HCT116 (cell line): ENCODE data around the gene KAZN. TPM values are rescaled to one million over a fixed set of nuclear protein-coding genes. Genes with fewer than 3 reads are reported as not detected.

Experiments
- ATAC-seq: fragments of 200-7000 bp; cut with Tn5 transposase; 2 replicates; pipeline ENCODE4 v1.9.1; 2020; ENCODE audit warnings: mild to moderate bottlenecking, moderate library complexity
- BruUV-seq: library from RNA; stranded (reverse); fragments of 400-500 nt; replicated peaks from 2 replicates; lab custom pipeline; 2021; lab: Mats Ljungman, UMichigan
- CTCF ChIA-PET: fragments of 300-600 bp; sonication (Branson Sonifier 250); formaldehyde crosslinking; loops from one replicate; lab custom pipeline; 2021; ENCODE audit warnings: antibody characterized with exemption; lab: Charles Lee
- POLR2A ChIA-PET: fragments of 300-600, 350-600 bp; sonication (Branson Sonifier 250); formaldehyde crosslinking; loops from one replicate; lab custom pipeline; 2021; ENCODE audit warnings: antibody characterized with exemption; lab: Charles Lee
- RAD21 ChIA-PET, 2 experiments: fragments of 300-600 bp; sonication (Branson Sonifier 250); formaldehyde crosslinking; loops; one replicate each; lab custom pipeline; 2023; ENCODE audit warnings: low total read pairs in 2 of 2; ENCODE audit not compliant: uncharacterized antibody in 2 of 2, unreplicated experiment in 2 of 2, low non-redundant PET in 1 of 2; lab: Charles Lee
- DNase-seq: peaks from one replicate; pipeline ENCODE4 v3.0.0-alpha.2; 2010; ENCODE audit warnings: low read depth, low spot score
- H2AFZ ChIP-seq: fragments of 200-600 bp; shearing (Covaris generic), sonication (generic); 2 replicates; pipeline ENCODE4 v1.6.1; 2017; ENCODE audit warnings: low read depth, mixed run types, mixed read lengths, antibody characterized with exemption, low read length; ENCODE audit not compliant: poor library complexity, severe bottlenecking
- H3K27ac ChIP-seq: 2 replicates; pipeline ENCODE4 v1.5.1; 2012; ENCODE audit warnings: low read depth, low read length
- H3K27me3 ChIP-seq: fragments of 200-600 bp; sonication (generic); 2 replicates; pipeline ENCODE4 v1.6.1; 2016; ENCODE audit warnings: mixed run types, low read length, mixed read lengths; ENCODE audit not compliant: insufficient read depth
- H3K36me3 ChIP-seq, 2 experiments: fragments of 200-500 bp in 1 of 2; fragments of 200-600 bp in 1 of 2; sonication (Bioruptor generic) in 1 of 2; sonication (generic) in 1 of 2; 2 replicates each; pipeline versions ENCODE4 v1.5.1 to v1.6.1; 2014 to 2016; ENCODE audit warnings: low read length in 2 of 2, inconsistent platforms in 1 of 2, mixed read lengths in 1 of 2, mixed run types in 1 of 2; ENCODE audit not compliant: insufficient read depth in 2 of 2, control insufficient read depth in 1 of 2
- H3K4me1 ChIP-seq, 2 experiments: fragments of 200-600 bp in 1 of 2; sonication (generic) in 1 of 2; 2 replicates each; pipeline versions ENCODE4 v1.5.1 to v1.6.1; 2012 to 2017; ENCODE audit warnings: low read length in 2 of 2, inconsistent platforms in 1 of 2, mild to moderate bottlenecking in 1 of 2, mixed read lengths in 1 of 2, mixed run types in 1 of 2, moderate library complexity in 1 of 2; ENCODE audit not compliant: insufficient read depth in 2 of 2, control insufficient read depth in 1 of 2
- H3K4me2 ChIP-seq: fragments of 200-600 bp; sonication (generic); 2 replicates; pipeline ENCODE4 v1.6.1; 2017; ENCODE audit warnings: mixed run types, low read length, mixed read lengths
- H3K4me3 ChIP-seq, 2 experiments: fragments of 200-600 bp in 1 of 2; sonication (generic) in 1 of 2; replicated peaks in 1 of 2; 2 replicates each; pipeline ENCODE4 v1.5.1; 2011 to 2016; ENCODE audit warnings: low read length in 2 of 2, control low read depth in 1 of 2, low read depth in 1 of 2, mild to moderate bottlenecking in 1 of 2, mixed read lengths in 1 of 2, mixed run types in 1 of 2
- H3K79me2 ChIP-seq: fragments of 200-600 bp; sonication (generic); 2 replicates; pipeline ENCODE4 v1.6.1; 2017; ENCODE audit warnings: mild to moderate bottlenecking, mixed run types, low read length, moderate library complexity, mixed read lengths; ENCODE audit not compliant: insufficient read depth
- H3K9ac ChIP-seq: fragments of 200-600 bp; sonication (generic); 2 replicates; pipeline ENCODE4 v1.6.1; 2016; ENCODE audit warnings: low read length, mixed read lengths
- H3K9me2 ChIP-seq: fragments of 200-600 bp; sonication (generic), shearing (Covaris generic); 2 replicates; pipeline ENCODE4 v1.6.1; 2017; ENCODE audit warnings: mixed run types, mild to moderate bottlenecking, moderate library complexity; ENCODE audit not compliant: insufficient read depth
- H3K9me3 ChIP-seq, 2 experiments: fragments of 200-500 bp in 1 of 2; fragments of 200-600 bp in 1 of 2; sonication (Bioruptor generic) in 1 of 2; sonication (generic) in 1 of 2; 2 replicates each; pipeline ENCODE4 v1.6.1; 2014 to 2017; ENCODE audit warnings: low read length in 2 of 2, mixed read lengths in 2 of 2, inconsistent platforms in 1 of 2, low read depth in 1 of 2, mild to moderate bottlenecking in 1 of 2, mixed run types in 1 of 2, moderate library complexity in 1 of 2; ENCODE audit not compliant: control insufficient read depth in 1 of 2, insufficient read depth in 1 of 2
- H4K20me1 ChIP-seq: fragments of 200-600 bp; sonication (generic), shearing (Covaris generic); 2 replicates; pipeline ENCODE4 v1.6.1; 2017; ENCODE audit warnings: mixed run types, mild to moderate bottlenecking, moderate library complexity; ENCODE audit not compliant: insufficient read depth
- ATF3 ChIP-seq: IDR thresholded peaks from 2 replicates; pipeline ENCODE4 v1.6.1; 2012
- CEBPB ChIP-seq: IDR thresholded peaks from 2 replicates; pipeline ENCODE4 v1.6.1; 2012; ENCODE audit warnings: low read depth
- CTCF ChIP-seq, 3 experiments: fragments of 200-600 bp in 1 of 3; sonication (generic) in 1 of 3; IDR thresholded peaks in 2 of 3; conservative IDR thresholded peaks in 1 of 3; 2 replicates each; pipeline ENCODE4 v1.5.1; 2012 to 2017; ENCODE audit warnings: low read depth in 2 of 3, low read length in 2 of 3, antibody characterized with exemption in 1 of 3, borderline replicate concordance in 1 of 3, control low read depth in 1 of 3, mild to moderate bottlenecking in 1 of 3, mixed read lengths in 1 of 3, mixed run types in 1 of 3, moderate library complexity in 1 of 3; ENCODE audit not compliant: insufficient read depth in 1 of 3
- EGR1 ChIP-seq: IDR thresholded peaks from 2 replicates; pipeline ENCODE4 v1.6.1; 2012; ENCODE audit warnings: low read depth
- ELF1 ChIP-seq: IDR thresholded peaks from 2 replicates; pipeline ENCODE4 v1.6.1; 2012; ENCODE audit warnings: low read depth, borderline replicate concordance
- EZH2 ChIP-seq: fragments of 200-600 bp; sonication (generic); IDR thresholded peaks from 2 replicates; pipeline ENCODE4 v1.6.1; 2017; ENCODE audit warnings: antibody characterized with exemption, mixed run types
- FOSL1 ChIP-seq: IDR thresholded peaks from 2 replicates; pipeline ENCODE4 v1.6.1; 2012; ENCODE audit warnings: low read depth
- JUND ChIP-seq: IDR thresholded peaks from 2 replicates; pipeline ENCODE4 v1.6.1; 2012
- POLR2A ChIP-seq: IDR thresholded peaks from 2 replicates; pipeline ENCODE4 v1.7.0; 2011; ENCODE audit warnings: borderline replicate concordance; ENCODE audit not compliant: insufficient read depth, insufficient read length; ENCODE audit errors: extremely low read depth
- POLR2AphosphoS5 ChIP-seq: IDR thresholded peaks from 2 replicates; pipeline ENCODE4 v1.6.1; 2011; ENCODE audit warnings: mild to moderate bottlenecking, low read depth, low read length, moderate library complexity
- RAD21 ChIP-seq: IDR thresholded peaks from 2 replicates; pipeline ENCODE4 v1.6.1; 2012; ENCODE audit warnings: low read depth, mild to moderate bottlenecking
- SIN3A ChIP-seq: IDR thresholded peaks from 2 replicates; pipeline ENCODE4 v1.6.1; 2012; ENCODE audit warnings: low read depth
- SP1 ChIP-seq: IDR thresholded peaks from 2 replicates; pipeline ENCODE4 v1.6.1; 2012; ENCODE audit warnings: low read depth
- SRF ChIP-seq: IDR thresholded peaks from 2 replicates; pipeline ENCODE4 v1.6.1; 2012; ENCODE audit warnings: low read depth
- TCF7L2 ChIP-seq: IDR thresholded peaks from 2 replicates; pipeline ENCODE4 v1.7.0; 2011; ENCODE audit warnings: borderline replicate concordance, inconsistent platforms; ENCODE audit not compliant: insufficient read depth, insufficient read length; ENCODE audit errors: extremely low read depth
- YY1 ChIP-seq: IDR thresholded peaks from 2 replicates; pipeline ENCODE4 v1.6.1; 2011; ENCODE audit warnings: low read length, low read depth, moderate library complexity, mild to moderate bottlenecking; ENCODE audit not compliant: insufficient replicate concordance; ENCODE audit errors: extremely low read depth
- ZBTB33 ChIP-seq: IDR thresholded peaks from 2 replicates; pipeline ENCODE4 v1.6.1; 2011; ENCODE audit warnings: mild to moderate bottlenecking, low read length, moderate library complexity; ENCODE audit not compliant: insufficient replicate concordance; ENCODE audit errors: extremely low read depth
- ZFX ChIP-seq: fragments of 450-650 bp; IDR thresholded peaks from 2 replicates; pipeline ENCODE4 v1.6.1; 2017
- ZNF274 ChIP-seq: fragments of 200-500 bp; sonication (Bioruptor generic); IDR thresholded peaks from 2 replicates; pipeline ENCODE4 v1.6.1; 2014; ENCODE audit warnings: mild to moderate bottlenecking, low read depth, low read length, inconsistent platforms
- intact Hi-C: fragments of 100-400 bp; cut with micrococcal nuclease; formaldehyde crosslinking; loops from 2 replicates; pipeline ENCODE4 v1.10.0; 2022
- total RNA-seq: library from RNA; stranded (reverse); gene quantifications from one replicate; pipeline ENCODE4 v1.2.1, GENCODE V29; 2021; ENCODE audit not compliant: unreplicated experiment
- TF ChIP-seq, protein P1 (sequence below): IDR thresholded peaks from 2 replicates; pipeline ENCODE4 v1.6.1; 2012; ENCODE audit warnings: low read depth

KAZN gene
- total RNA-seq, 1 experiment from 2014 or later, result 13.4 TPM

GRCh38 chr1:14591600-14591999 lies 6.9 kb upstream of the KAZN start:
- Histone ChIP-seq H3K4me1 (no peaks in the 10 kb centered on the region), H3K9me3 (no peaks in the 10 kb centered on the region), H3K27me3 (peaks cover 59% of the 10 kb centered on the region), H3K36me3 (no peaks in the 10 kb centered on the region), H3K9me2 (no peaks in the 10 kb centered on the region), H3K4me2 (no peak overlapping the region), H3K4me3 (no peak overlapping the region), H4K20me1 (no peaks in the 10 kb centered on the region), H3K27ac (no peak overlapping the region), H2AFZ (no peak overlapping the region), H3K79me2 (no peaks in the 10 kb centered on the region), H3K9ac (no peak overlapping the region)
- intact Hi-C loops, result no loop called here
- TF ChIP-seq CEBPB (no peak), EGR1 (no peak), SP1 (no peak), CTCF (IDR thresholded peaks at IDR 0.05 in 2 of 3, conservative IDR thresholded peaks at IDR 0.05 in 1 of 3; ENCODE audit: borderline replicate concordance in 1 of 3, insufficient read depth in 1 of 3, low read depth in 2 of 3, low read length in 2 of 3) (no peak), ELF1 (no peak), SIN3A (no peak), ATF3 (no peak), ZNF274 (no peak), FOSL1 (no peak), RAD21 (no peak), ZFX (no peak), TCF7L2 (no peak), SRF (no peak), POLR2AphosphoS5 (no peak), POLR2A (no peak), EZH2 (no peak), ZBTB33 (no peak), JUND (no peak), YY1 (no peak)
- TF ChIP-seq, protein P1, sequence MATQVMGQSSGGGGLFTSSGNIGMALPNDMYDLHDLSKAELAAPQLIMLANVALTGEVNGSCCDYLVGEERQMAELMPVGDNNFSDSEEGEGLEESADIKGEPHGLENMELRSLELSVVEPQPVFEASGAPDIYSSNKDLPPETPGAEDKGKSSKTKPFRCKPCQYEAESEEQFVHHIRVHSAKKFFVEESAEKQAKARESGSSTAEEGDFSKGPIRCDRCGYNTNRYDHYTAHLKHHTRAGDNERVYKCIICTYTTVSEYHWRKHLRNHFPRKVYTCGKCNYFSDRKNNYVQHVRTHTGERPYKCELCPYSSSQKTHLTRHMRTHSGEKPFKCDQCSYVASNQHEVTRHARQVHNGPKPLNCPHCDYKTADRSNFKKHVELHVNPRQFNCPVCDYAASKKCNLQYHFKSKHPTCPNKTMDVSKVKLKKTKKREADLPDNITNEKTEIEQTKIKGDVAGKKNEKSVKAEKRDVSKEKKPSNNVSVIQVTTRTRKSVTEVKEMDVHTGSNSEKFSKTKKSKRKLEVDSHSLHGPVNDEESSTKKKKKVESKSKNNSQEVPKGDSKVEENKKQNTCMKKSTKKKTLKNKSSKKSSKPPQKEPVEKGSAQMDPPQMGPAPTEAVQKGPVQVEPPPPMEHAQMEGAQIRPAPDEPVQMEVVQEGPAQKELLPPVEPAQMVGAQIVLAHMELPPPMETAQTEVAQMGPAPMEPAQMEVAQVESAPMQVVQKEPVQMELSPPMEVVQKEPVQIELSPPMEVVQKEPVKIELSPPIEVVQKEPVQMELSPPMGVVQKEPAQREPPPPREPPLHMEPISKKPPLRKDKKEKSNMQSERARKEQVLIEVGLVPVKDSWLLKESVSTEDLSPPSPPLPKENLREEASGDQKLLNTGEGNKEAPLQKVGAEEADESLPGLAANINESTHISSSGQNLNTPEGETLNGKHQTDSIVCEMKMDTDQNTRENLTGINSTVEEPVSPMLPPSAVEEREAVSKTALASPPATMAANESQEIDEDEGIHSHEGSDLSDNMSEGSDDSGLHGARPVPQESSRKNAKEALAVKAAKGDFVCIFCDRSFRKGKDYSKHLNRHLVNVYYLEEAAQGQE, result no peak
- CTCF ChIA-PET, result no interaction called here
- POLR2A ChIA-PET, result no interaction called here
- DNase-seq (no peak), ATAC-seq (no peak)
- RAD21 ChIA-PET, result no interaction called here
- BruUV-seq, result no TSS peak
